Cortex of kidney (tissue), 1 donor: ENCODE data around the gene ZCWPW1.
"Not testable (repeated sequence)": the region's sequence is repeated elsewhere in the genome, so short reads cannot be mapped to it uniquely, and the experiment has no call there.

ENCODE experiments used
- DNase-seq: peaks from one replicate; lab custom pipeline; 2025; lab: John Stamatoyannopoulos, UW

ZCWPW1 gene

GRCh38 chr7:100352230-100352781 is 76.2 kb downstream of the ZCWPW1 start:
- not testable (repeated sequence) for DNase-seq

GRCh38 chr7:100351657-100352058 is 76.8 kb downstream of the ZCWPW1 start:
- no peak for DNase-seq
